HL-60/S4 (cell line): ENCODE data around the gene CPT1A.

Experiments used
- in situ Hi-C: fragments of 300-500 bp; cut with MboI; formaldehyde crosslinking; loops from 2 replicates; pipeline ENCODE4 v1.14.3; 2022; ENCODE audit warnings: low sequenced_read_pairs

Gene CPT1A

GRCh38 chr11:68832476-68833181 lies 9.1 kb downstream of the CPT1A start:
- in situ Hi-C loops: no loop called here

- in situ Hi-C loops: no loop called here
These were observed 10.6 kb downstream of the CPT1A start for GRCh38 chr11:68831124-68831523.

GRCh38 chr11:68829581-68829980 lies 12.1 kb downstream of the CPT1A start:
- in situ Hi-C loops: no loop called here

GRCh38 chr11:68828957-68829356 lies 12.8 kb downstream of the CPT1A start:
- in situ Hi-C loops: no loop called here

GRCh38 chr11:68828155-68828931 lies 13.4 kb downstream of the CPT1A start:
- in situ Hi-C loops: no loop called here

GRCh38 chr11:68827733-68828132 lies 14.0 kb downstream of the CPT1A start:
- in situ Hi-C loops: no loop called here

- in situ Hi-C loops: no loop called here
These were observed 15.0 kb downstream of the CPT1A start for GRCh38 chr11:68826726-68827125.

- in situ Hi-C loops: no loop called here
These were observed 16.1 kb downstream of the CPT1A start for GRCh38 chr11:68825571-68825970.

- in situ Hi-C loops: no loop called here
These were observed 19.2 kb downstream of the CPT1A start for GRCh38 chr11:68822546-68822945.

- in situ Hi-C loops: no loop called here
These were observed 20.0 kb downstream of the CPT1A start for GRCh38 chr11:68821670-68822069.

- in situ Hi-C loops: no loop called here
These were observed 22.4 kb downstream of the CPT1A start for GRCh38 chr11:68819362-68819761.

- in situ Hi-C loops: no loop called here
These were observed 23.5 kb downstream of the CPT1A start for GRCh38 chr11:68818181-68818580.

- in situ Hi-C loops: no loop called here
These were observed 24.2 kb downstream of the CPT1A start for GRCh38 chr11:68817554-68817953.

- in situ Hi-C loops: no loop called here
These were observed 24.7 kb downstream of the CPT1A start for GRCh38 chr11:68816917-68817419.

GRCh38 chr11:68816251-68816776 lies 25.4 kb downstream of the CPT1A start:
- in situ Hi-C loops: no loop called here

- in situ Hi-C loops: no loop called here
These were observed 27.9 kb downstream of the CPT1A start for GRCh38 chr11:68813773-68814172.

- in situ Hi-C loops: no loop called here
These were observed 29.2 kb downstream of the CPT1A start for GRCh38 chr11:68812526-68812925.

GRCh38 chr11:68810164-68810563 lies 31.6 kb downstream of the CPT1A start:
- in situ Hi-C loops: no loop called here

- in situ Hi-C loops: no loop called here
These were observed 32.2 kb downstream of the CPT1A start for GRCh38 chr11:68809506-68809905.

- in situ Hi-C loops: no loop called here
These were observed 32.9 kb downstream of the CPT1A start for GRCh38 chr11:68808787-68809186.

- in situ Hi-C loops: no loop called here
These were observed 34.5 kb downstream of the CPT1A start for GRCh38 chr11:68806931-68807844.
